GM19193 (cell line): ENCODE data around the gene NKTR.

Experiments used
- POLR2A ChIP-seq: IDR thresholded peaks from 4 replicates; pipeline ENCODE4 v1.6.1; 2011; ENCODE audit not compliant: insufficient read depth, insufficient read length; ENCODE audit errors: extremely low read depth

Gene NKTR

DNA sequence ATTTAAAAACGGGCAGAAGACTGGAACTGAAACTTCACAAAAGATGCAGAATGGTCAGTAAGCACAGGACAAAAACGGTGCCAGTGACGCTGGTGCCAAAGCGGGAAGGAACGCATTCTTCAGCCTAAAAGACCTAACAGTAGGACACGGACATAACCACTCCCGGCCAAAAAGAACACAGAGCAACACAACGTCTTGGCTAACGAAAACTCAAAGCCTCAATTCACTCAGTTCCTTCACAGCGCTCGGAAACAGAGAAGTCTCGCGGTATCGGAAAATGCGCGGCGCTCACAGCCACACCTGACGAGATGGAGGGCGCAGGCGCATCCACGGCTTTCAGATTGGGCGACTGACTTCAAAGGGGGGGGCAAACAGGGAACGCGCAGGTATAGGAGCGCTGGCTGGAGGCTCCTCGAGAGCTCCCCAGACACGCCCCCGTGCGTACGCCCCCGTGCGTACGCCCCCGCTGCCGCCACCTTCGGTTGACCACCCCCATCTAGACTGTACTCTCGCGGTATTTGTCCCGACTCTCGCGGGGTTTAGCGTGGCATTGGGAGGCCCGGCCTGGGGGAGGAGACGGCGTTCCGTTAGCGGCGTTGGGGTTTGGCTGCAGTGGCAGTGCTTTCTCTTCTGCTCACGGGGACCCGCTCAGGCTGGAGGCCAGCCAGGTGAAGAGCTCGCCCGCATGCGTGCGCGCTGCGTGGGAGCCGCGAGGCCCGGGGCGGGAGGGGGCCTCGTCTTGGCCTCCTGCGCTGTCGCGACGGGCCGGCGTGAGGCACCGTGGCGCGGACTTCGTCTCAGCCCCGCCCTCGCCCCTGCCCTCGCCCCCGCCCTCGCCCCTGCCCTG is at the start of gene NKTR:
TSS of gene NKTR (plus strand) at position 576 of the 847 bp plus-strand sequence. CDS start 321 bp downstream, outside the sequence.
- peak; percentile 92 for TF ChIP-seq POLR2A

- no peak for TF ChIP-seq POLR2A
Observed at GRCh38 chr3:42552830-42553229, 47.7 kb upstream of the NKTR start.

DNA sequence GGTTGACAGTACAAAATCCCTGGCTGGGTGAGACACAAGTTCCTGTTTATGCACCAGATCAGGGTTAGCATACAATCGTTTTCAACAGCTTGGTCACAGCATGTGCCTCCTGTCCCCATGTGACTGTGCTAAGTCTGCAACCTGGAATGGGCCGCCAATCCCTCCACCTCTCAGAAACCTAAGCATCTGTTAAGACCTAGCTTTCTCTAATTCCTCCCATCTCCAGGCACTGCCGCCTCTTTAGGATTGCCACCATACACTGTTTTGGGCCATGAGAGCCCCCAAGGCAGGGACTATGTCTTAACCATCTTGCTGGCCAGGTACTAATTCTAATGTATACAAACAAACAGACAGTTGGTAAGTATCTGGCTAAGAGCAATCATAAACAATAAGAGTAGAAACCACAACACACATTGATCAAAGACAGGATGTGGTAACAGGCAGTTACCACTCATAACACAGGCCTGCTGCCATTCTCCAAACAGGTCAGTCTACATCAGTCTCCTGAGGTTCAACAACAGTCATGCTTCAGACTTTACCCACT is 44.3 kb upstream of the NKTR start:
- no peak for TF ChIP-seq POLR2A

- no peak for TF ChIP-seq POLR2A
Observed at GRCh38 chr3:42557854-42558253, 42.6 kb upstream of the NKTR start.

DNA sequence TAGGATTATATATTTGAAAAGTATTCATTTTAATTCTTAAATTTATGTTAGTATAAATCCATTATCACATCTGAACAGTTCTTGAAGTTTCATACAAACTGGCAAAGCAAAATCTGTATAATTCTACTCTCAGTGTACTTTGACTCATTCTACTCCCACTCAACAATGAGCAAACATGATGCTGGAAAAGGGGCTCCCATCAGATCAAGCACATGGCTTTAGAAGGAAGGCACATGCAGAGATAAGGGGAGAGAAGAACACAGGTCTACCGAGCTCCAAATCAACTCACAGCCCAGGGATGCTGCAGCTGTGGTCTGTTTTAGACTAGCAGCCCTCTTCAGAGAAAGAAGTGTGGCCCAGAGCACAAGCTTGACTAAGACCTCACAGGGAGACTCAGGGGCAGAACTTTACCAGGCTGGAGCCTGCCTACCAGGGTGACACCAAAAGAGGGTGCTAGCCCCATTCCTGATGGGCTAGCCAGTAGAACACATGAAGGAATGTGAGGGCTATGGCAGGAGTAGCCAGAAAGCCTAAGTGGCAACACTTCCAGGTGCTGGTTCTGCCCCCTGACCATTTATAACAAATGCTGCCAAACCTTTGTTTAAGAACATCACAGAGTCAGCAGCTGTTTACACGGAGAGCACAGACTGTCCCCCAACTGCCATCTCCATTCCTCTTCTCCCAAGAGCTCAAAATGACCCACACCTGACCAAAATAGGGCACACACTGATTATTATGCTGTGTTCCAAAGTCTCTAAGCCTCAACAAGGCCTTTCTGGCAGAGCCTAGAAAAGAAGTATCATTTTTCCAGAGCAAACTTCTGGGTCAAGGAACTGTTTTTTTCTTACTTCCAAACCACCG is 38.2 kb upstream of the NKTR start:
- no peak for TF ChIP-seq POLR2A

GRCh38 chr3:42569593-42570142 is 30.8 kb upstream of the NKTR start:
- TF ChIP-seq POLR2A, result no peak

GRCh38 chr3:42572278-42572677 is 28.2 kb upstream of the NKTR start:
- TF ChIP-seq POLR2A, result no peak

DNA sequence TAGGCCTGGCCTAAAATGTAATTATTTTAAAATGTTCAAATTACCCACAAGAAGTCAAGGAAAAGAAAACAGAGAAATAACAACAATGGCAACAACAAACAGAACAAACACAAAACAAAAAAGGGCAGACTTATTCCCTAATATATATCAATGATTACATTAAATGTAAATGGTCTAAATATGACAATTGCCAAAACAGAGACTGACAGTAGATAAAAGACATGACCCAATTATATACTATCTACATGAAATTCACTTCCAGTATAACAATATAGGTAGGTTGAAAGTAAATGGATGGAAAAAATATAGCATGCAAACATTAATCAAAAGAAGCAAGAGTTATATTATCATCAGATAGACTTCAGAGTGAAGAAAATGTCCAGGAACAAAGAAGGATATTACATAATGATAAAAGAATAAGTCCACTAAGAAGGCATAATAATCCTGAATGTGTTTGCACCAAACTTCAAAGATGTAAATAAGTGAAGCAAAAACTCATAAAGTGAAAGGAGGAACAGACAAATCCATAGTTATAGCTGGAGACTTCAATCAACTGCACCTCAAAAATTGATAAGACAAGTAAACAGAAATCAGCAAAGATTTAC is 25.2 kb upstream of the NKTR start:
- TF ChIP-seq POLR2A, result no peak

DNA sequence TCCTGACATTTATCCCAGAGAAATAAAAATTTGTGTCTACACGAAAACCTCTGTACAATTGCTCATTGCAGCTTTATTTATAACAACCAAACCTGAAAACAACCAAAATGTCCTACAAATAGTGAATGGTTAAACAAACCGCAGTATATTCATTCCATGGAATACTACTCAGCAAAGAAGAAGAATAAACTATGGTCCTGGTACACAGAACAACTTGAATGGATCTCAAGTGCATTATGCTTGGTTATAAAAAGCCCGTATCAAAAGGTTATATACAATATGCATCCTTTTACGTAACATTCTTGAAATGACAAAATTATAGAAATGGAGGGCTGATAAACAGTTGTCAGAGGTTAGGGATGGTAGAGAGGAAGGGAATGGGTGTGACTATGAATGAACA is 22.4 kb upstream of the NKTR start:
- no peak for TF ChIP-seq POLR2A

GRCh38 chr3:42581400-42581708 is 19.1 kb upstream of the NKTR start:
- no peak for TF ChIP-seq POLR2A

GRCh38 chr3:42581709-42582473 is 18.6 kb upstream of the NKTR start, which contains the start of gene SEC22C:
SEC22C (minus strand) TSS chr3:42581967; CDS start chr3:42569046, 12,921 bp downstream.
- TF ChIP-seq POLR2A, result peak; percentile 80

DNA sequence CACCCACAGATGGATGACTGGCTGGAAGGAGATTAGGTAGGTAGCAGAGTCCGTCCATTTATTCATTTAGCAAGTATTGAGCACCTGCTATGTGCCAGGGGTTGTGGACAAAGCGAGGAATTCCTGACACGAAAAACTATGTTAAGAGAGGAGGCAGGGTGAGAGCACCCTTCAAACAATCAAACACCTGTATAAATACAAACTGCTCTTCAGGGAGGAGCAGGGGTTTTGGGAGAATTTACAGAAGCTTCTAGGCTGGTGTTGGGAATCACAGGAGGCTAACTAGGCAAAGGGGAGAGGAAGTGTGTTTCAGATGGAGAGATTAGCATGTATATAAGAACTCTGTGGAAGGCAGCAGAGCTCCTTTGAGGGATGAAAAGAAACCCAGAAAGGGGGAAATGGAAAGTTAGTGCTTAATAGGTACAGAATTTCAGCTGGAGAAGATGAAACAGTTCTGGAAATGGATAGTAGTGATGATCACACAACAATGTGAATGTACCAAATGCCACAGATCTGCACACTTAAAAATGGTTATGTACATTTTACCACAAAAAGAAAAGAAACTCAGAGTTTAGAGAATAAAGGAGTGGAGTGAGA is 17.9 kb upstream of the NKTR start:
- TF ChIP-seq POLR2A, result no peak

DNA sequence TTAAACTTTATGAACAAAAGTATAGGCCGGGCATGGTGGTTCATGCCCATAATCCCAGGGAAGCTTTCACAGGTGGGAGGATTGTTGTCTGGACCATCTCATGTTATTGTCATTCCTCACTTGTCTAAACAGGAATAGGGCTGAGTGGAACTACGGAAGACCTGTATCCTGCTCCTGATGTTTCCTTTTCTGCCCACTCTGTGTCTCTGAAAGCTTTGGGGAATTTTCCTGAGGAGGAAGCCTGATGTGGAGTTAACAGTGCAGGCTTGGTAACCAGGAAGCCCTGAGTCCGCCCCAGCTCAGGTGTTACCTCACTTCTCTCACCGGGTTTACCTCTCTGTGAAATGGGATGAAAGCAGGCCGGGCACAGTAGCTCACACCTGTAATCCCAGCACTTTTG is 11.9 kb upstream of the NKTR start:
- TF ChIP-seq POLR2A, result no peak
